Skeletal muscle cell (primary cell): ENCODE measurements around the gene RBM10.
A peak's percentile ranks its signal among the peaks of the same experiment; 100 is the strongest.

Experiments
- DNase-seq: peaks from one replicate; pipeline ENCODE4 v3.0.0-alpha.2; 2010; ENCODE audit warnings: low read depth
- H3K4me3 ChIP-seq: 2 replicates; pipeline ENCODE4 v1.5.1; 2011; ENCODE audit warnings: low read depth, mild to moderate bottlenecking, control low read depth, low read length, moderate library complexity

RBM10 gene

DNA sequence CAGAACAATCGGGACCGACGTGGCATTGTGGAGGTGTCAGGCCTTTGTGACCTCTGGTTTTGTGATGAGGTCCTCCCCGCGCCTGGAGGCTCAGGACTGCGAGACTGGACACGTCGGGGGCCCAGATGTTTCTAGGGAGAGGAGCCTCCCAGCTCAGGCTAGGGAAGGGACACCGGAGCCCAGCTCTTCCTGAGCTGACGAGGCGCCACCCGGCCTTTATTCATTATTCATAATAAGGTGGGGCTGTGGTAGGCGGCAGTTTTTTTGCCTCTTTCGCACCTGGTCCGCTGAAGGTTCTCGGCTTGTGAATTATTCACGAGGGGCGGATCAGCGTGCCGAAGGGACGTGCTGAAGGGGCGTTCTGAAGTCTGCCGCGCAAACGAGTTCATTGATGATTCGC, 46.3 kb downstream of the RBM10 start:
- DNase-seq: no peak

DNA sequence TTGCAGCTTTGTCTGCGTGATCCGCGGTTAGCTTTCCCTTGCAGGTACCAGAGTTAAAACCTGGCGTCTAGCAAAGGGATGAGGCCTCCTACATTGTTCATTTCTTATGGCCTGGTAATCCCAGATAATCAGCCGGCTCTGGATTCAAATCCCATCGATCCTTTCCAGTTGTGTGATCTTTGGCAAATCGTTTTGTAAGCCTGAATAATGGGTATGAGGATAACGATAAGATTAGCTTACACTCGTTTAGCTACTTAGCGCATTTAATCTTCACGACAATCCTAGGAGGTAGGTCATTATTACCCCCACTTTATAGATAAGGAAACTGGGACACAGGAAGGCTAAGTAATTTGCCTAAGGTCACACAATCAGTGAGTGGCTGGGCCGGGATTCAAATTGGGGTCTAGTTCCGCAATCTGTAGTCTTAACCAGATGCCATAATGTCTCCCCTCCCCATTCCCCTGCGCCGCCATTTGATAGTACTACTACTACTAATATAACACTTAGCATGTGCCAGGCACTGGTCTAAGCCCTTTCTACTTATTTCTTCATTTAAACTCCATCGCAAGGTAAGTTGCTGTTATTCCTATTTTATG, 46.9 kb downstream of the RBM10 start:
- peak overlapping the region; percentile 65 for H3K4me3 ChIP-seq
- no peak for DNase-seq

More for the DNA sequence above, 46.3 kb downstream of the RBM10 start:
- H3K4me3 ChIP-seq: peak overlapping the region; percentile 65

DNA sequence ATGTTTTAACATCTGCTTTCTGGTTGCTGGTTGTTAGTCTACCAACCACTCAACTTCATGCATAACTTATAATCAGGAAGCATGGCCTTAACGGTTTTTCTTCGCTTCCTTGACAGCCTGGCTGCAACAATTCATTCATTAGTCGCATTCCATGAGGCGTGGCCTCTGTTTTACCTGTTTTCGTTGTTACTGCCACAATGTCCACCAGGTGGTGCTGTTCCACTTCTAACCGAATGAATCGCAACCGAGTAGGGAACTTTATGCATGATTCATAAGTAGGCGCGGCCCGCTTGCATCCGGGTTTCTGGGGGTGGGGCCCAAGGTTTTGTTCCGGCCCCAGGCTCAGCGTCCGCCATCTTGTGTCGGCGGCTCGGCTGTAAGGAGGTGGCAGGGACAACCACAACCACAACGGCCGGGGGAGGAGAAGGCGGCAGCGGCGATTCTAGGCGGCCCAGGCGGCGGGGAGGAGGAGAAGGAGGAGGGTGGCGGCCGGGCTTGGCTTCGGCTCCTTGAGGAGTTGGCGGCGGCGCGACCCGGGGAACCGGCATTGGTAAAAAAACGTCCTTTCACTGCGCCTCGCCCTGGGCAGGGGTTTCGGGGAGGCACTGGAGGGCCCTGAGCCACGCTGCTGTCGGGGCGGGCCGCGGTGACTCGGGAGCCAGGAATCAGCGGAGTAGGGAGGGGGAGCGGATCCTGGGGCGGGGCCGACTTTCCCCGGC, 48.6 kb downstream of the RBM10 start, which contains the start of gene UBA1:
TSS of gene UBA1 (plus strand) at position 355 of the 719 bp plus-strand sequence. CDS start 4,974 bp downstream, outside the sequence.
- H3K4me3 ChIP-seq: peak within 1 kb of the TSS; percentile 67
- DNase-seq: peak; percentile 71

DNA sequence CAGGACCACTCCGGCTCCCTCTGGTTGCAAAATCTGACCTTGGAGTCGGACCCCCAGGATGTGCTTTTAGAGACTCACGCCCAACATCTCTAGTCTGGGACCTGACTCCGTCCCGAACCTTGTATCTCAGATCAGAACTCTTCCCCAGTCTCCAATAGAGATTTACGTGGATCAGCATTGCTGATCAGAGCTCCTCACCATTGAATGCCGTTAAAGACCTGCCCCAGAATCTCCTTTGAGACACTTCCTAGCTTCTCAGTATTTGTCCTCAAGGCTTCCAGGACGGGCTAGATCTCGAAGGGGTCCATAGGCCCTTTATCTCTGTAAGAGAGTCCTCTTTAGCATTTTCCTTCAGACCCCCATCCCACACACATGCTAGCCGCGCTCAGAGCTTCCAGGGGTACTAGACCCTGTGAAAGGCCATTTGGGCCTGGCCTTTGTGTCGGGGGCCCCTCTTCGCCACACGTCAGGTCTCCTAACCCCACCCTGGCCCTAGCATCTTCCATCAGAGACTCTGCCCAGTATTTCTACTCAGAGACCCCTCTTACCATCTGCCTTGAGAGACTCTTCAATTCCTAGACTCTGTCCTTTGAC, 49.3 kb downstream of the RBM10 start:
- no peak for DNase-seq
- H3K4me3 ChIP-seq: peak overlapping the region; percentile 67

- H3K4me3 ChIP-seq: peak overlapping the region; percentile 11
- DNase-seq: no peak
Observed at GRCh38 chrX:47196098-47196497, 51.1 kb downstream of the RBM10 start.

DNA sequence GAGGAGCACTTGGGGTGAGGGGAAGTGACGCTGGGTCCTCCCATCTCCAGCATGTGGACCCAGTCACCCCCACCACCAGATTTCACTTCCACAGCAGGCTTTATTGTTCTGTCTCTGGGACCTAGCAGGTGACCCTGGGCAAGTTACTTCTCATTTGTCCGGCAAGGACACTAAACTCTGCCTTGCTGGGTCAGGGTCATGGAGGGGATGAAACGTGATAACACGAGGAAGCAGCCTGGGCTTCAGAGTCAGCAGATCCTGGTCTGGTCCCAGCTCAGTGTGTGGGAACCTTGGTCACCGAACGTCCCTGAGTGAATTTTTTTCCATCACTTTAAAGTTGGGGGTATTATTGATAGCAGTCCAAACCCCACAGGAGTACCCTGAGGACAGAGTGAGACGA, 52.5 kb downstream of the RBM10 start:
- no peak overlapping the region for H3K4me3 ChIP-seq

DNA sequence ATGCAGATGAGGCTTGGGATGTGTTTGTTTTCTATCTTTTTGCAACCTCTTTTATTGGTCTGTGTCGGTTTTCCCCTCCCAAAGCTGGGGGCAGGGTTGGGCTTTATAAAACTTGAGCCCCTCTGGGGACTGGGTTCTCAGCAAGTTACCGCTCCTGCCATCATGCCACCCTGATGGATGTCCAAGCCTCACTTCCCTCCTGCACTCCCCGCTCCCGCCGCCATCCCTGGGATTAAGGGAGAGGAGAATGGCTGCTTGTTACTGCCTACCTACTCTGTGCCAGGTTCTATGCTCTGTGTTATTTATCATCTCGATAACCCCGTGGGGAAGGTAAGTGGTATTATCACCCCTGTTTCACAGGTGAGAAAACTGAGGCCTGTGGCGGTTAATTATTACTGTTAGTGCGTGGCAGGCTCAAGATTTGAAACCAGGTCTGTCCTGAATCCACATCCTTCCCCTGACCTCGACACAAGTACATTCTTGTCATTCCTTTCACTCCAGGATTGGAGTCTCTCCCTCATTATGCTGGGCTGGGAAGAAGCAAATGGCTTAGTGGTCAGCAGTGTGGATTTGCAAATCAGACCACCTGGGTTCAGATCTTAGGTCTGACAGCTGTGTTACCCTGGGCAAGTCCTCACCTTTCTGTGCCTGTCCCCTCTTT, 53.1 kb downstream of the RBM10 start:
- no peak overlapping the region for H3K4me3 ChIP-seq
- DNase-seq: no peak

More for the DNA sequence above, 52.5 kb downstream of the RBM10 start:
- DNase-seq: no peak

GRCh38 chrX:47198687-47199080, 53.7 kb downstream of the RBM10 start:
- H3K4me3 ChIP-seq: no peak overlapping the region
- DNase-seq: no peak

GRCh38 chrX:47199286-47199685, 54.3 kb downstream of the RBM10 start:
- no peak overlapping the region for H3K4me3 ChIP-seq
- no peak for DNase-seq

DNA sequence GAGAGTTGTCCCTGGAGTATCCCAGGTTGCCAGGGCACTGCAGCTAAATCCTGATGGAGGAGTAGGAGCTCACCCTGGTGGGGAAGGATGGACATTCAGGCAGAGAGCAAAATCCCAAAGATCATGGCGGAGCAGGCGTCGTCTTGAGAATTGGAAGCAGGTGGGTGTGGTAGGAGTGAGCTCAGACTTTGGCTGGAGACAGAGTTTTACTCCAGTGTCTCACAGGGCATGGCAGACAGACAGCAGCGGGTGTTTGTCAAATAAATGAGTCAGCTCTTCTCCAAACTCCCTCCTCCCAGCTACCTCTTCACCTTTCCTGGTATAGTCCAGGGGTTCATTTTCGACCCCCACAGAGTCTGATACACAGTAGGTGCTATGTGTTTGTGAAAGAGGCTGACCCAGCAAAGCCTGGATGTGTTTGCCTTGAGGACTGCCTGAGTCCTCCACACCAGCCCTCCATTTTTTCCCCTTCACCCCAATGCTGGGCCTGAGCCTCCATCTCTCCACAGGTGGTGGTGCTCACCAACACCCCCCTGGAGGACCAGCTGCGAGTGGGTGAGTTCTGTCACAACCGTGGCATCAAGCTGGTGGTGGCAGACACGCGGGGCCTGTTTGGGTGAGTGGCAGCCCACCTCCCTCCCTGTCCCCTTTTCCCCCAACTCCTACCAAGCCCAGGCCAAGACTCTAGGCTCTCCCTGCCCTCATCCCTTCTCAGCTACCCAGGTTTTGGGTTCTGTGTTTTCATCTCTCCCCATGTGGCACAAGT, 55.5 kb downstream of the RBM10 start:
- DNase-seq: peak; percentile 39
- no peak overlapping the region for H3K4me3 ChIP-seq

DNA sequence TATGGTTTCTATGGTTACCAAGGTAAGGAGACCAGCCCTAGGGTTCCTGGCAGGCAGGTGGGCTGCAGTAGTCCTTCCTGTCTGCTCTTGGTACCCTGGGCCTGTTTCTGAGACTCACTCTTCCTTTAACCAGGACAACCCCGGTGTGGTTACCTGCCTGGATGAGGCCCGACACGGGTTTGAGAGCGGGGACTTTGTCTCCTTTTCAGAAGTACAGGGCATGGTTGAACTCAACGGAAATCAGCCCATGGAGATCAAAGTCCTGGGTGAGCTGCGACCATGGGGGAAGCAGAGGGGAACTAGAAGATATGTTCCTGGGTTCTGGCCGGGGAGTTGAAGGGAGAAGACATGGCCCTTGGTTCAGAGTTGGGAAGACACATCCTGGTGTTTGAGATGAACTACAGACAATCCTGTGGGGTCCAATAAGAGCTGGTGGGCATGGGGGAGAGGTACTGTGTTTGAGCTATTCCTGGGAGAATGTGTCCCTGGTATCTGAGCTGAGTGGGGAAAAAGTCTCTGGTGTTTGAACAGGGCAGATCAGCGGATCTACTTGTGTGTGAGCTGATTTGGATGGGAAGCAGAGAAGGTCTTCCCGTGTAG, 56.4 kb downstream of the RBM10 start:
- DNase-seq: no peak
- no peak overlapping the region for H3K4me3 ChIP-seq

DNA sequence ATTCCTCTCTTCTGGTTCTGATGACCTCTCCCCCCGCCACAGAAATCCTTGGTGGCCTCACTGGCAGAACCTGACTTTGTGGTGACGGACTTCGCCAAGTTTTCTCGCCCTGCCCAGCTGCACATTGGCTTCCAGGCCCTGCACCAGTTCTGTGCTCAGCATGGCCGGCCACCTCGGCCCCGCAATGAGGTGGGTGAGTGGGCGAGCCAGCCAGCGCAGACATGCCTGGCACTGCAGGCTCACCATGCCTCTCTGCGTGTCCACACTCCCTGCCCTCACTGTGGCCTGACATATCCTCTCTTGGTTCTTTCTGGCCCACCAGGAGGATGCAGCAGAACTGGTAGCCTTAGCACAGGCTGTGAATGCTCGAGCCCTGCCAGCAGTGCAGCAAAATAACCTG, 57.3 kb downstream of the RBM10 start:
- no peak overlapping the region for H3K4me3 ChIP-seq
- no peak for DNase-seq

DNA sequence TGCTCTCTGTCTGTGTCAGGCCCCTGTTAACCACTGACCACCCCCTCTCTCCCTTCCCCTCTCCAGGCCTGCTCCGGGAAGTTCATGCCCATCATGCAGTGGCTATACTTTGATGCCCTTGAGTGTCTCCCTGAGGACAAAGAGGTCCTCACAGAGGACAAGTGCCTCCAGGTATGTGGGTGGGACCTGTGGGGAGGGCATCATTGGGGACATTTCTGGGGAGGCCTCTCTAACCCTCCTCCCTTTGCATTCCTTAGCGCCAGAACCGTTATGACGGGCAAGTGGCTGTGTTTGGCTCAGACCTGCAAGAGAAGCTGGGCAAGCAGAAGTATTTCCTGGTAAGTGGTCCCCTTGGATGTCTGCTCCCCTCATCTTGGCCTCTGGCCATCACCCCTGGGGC, 57.9 kb downstream of the RBM10 start:
- DNase-seq: no peak
- no peak overlapping the region for H3K4me3 ChIP-seq

- no peak overlapping the region for H3K4me3 ChIP-seq
- DNase-seq: no peak
Observed at GRCh38 chrX:47204970-47205369, 59.9 kb downstream of the RBM10 start.

- DNase-seq: no peak
- H3K4me3 ChIP-seq: no peak overlapping the region
Observed at GRCh38 chrX:47206316-47206715, 61.3 kb downstream of the RBM10 start.

- no peak overlapping the region for H3K4me3 ChIP-seq
Observed at GRCh38 chrX:47208108-47208507, 63.1 kb downstream of the RBM10 start.

GRCh38 chrX:47209508-47210238, 64.7 kb downstream of the RBM10 start:
- no peak overlapping the region for H3K4me3 ChIP-seq
- no peak for DNase-seq

More at GRCh38 chrX:47208108-47208507, 63.1 kb downstream of the RBM10 start:
- DNase-seq: no peak

DNA sequence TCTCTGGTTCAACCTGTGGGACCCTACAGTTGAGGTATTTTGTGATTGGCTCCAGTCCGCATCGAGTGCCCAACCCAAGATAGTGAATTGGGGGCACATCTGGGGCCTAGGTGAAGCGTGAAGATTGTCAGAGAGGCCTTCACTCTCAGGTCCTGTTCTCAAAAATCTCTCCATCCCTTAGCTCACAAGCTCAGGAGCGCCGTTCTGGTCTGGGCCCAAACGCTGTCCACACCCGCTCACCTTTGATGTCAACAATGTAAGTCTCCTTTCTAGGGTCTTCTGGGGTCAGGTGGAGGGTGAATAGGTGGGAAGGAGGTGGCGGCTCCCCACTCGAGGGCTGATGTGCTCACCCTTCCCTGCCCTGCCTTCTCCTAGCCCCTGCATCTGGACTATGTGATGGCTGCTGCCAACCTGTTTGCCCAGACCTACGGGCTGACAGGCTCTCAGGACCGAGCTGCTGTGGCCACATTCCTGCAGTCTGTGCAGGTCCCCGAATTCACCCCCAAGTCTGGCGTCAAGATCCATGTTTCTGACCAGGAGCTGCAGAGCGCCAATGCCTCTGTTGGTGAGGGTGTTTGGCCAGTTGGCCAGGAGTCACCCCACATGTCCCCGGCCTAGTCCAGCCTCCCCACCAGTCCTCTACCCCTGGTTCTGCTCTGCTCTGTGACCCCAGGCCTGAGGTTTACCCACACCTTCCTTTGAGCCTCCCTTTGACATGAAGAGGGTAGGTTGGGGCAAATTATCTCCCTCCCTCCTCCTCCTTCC, 65.8 kb downstream of the RBM10 start:
- no peak for DNase-seq
- no peak overlapping the region for H3K4me3 ChIP-seq
